Activated B cell treated with CpG ODN at 0.5 μM for 24 hours (primary cell): ENCODE data around the gene AJAP1. TPM values are rescaled to one million over a fixed set of nuclear protein-coding genes. Genes with fewer than 3 reads are reported as not detected.

ENCODE experiments used
- ATAC-seq: fragments of 200-7000 bp; cut with Tn5 transposase; one replicate; pipeline ENCODE4 v1.10.0; 2021; ENCODE audit warnings: low read depth, mild to moderate bottlenecking, moderate library complexity
- CTCF ChIA-PET: fragments of 350-600 bp; sonication (Branson Sonifier 250); formaldehyde crosslinking; loops from one replicate; lab custom pipeline; 2021; ENCODE audit warnings: antibody characterized with exemption; lab: Charles Lee
- POLR2A ChIA-PET: fragments of 350-600 bp; sonication (Branson Sonifier 250); formaldehyde crosslinking; loops from one replicate; lab custom pipeline; 2021; ENCODE audit warnings: antibody characterized with exemption; lab: Charles Lee
- DNase-seq: peaks from one replicate; pipeline ENCODE4 v3.0.0; 2022
- H3K27ac Mint-ChIP-seq: one replicate; pipeline ENCODE4 v1.8.0; 2020; ENCODE audit warnings: mixed read lengths
- H3K27me3 Mint-ChIP-seq: one replicate; pipeline ENCODE4 v1.8.0; 2021; ENCODE audit warnings: mixed read lengths
- H3K36me3 Mint-ChIP-seq: one replicate; pipeline ENCODE4 v1.8.0; 2021; ENCODE audit warnings: low read depth, mixed read lengths
- H3K4me1 Mint-ChIP-seq: one replicate; pipeline ENCODE4 v1.8.0; 2021; ENCODE audit warnings: mixed read lengths
- H3K4me3 Mint-ChIP-seq: one replicate; pipeline ENCODE4 v1.8.0; 2020; ENCODE audit warnings: mild to moderate bottlenecking, mixed read lengths
- H3K9me3 Mint-ChIP-seq: one replicate; pipeline ENCODE4 v1.8.0; 2020; ENCODE audit warnings: mixed read lengths
- CTCF ChIP-seq: fragments of 200-600 bp; IDR thresholded peaks from one replicate; pipeline ENCODE4 v1.8.0; 2022; ENCODE audit warnings: antibody characterized with exemption, mild to moderate bottlenecking
- intact Hi-C: fragments of 100-400 bp; cut with micrococcal nuclease; formaldehyde crosslinking; loops from one replicate; pipeline ENCODE4 v1.15.1; 2024
- total RNA-seq: library from RNA; stranded (reverse); gene quantifications from 2 replicates; pipeline ENCODE4 v1.2.3, GENCODE V29; 2022

The AJAP1 gene
- total RNA-seq, 1 donor from 2014 or later = not detected

GRCh38 chr1:4674676-4675075 is 20.3 kb downstream of the AJAP1 start:
- ATAC-seq (no peak), DNase-seq (no peak)
- Mint-ChIP-seq H3K4me3 (no peak overlapping the region), H3K36me3 (no peaks in the 10 kb centered on the region), H3K27ac (no peak overlapping the region), H3K27me3 (peaks cover 6% of the 10 kb centered on the region), H3K4me1 (no peaks in the 10 kb centered on the region), H3K9me3 (peaks cover 13% of the 10 kb centered on the region)
- POLR2A ChIA-PET = no interaction called here
- CTCF ChIA-PET = no interaction called here
- TF ChIP-seq CTCF = no peak
- intact Hi-C loops = no loop called here

GRCh38 chr1:4675454-4676186 is 21.2 kb downstream of the AJAP1 start:
- ATAC-seq (no peak), DNase-seq (no peak)
- Mint-ChIP-seq H3K36me3 (no peaks in the 10 kb centered on the region), H3K27ac (no peak overlapping the region), H3K4me3 (no peak overlapping the region), H3K9me3 (peaks cover 13% of the 10 kb centered on the region), H3K4me1 (no peaks in the 10 kb centered on the region), H3K27me3 (peaks cover 6% of the 10 kb centered on the region)
- CTCF ChIA-PET = no interaction called here
- POLR2A ChIA-PET = no interaction called here
- TF ChIP-seq CTCF = no peak
- intact Hi-C loops = no loop called here

GRCh38 chr1:4676253-4676652 is 21.8 kb downstream of the AJAP1 start:
- Mint-ChIP-seq H3K27ac (no peak overlapping the region), H3K4me1 (no peaks in the 10 kb centered on the region), H3K4me3 (no peak overlapping the region), H3K36me3 (no peaks in the 10 kb centered on the region), H3K27me3 (peaks cover 6% of the 10 kb centered on the region), H3K9me3 (peaks cover 13% of the 10 kb centered on the region)
- DNase-seq (no peak), ATAC-seq (no peak)
- TF ChIP-seq CTCF = no peak
- ChIA-PET POLR2A (no interaction called here), CTCF (no interaction called here)
- intact Hi-C loops = no loop called here

- intact Hi-C loops = no loop called here
- POLR2A ChIA-PET = no interaction called here
- no peak for TF ChIP-seq CTCF
- Mint-ChIP-seq H3K36me3 (no peaks in the 10 kb centered on the region), H3K4me1 (no peaks in the 10 kb centered on the region), H3K27me3 (peaks cover 4% of the 10 kb centered on the region), H3K9me3 (peaks cover 13% of the 10 kb centered on the region), H3K27ac (no peak overlapping the region), H3K4me3 (no peak overlapping the region)
- DNase-seq (no peak), ATAC-seq (no peak)
- CTCF ChIA-PET = no interaction called here
Measured at GRCh38 chr1:4677608-4678007, 23.2 kb downstream of the AJAP1 start.

- POLR2A ChIA-PET = no interaction called here
- Mint-ChIP-seq H3K4me1 (no peaks in the 10 kb centered on the region), H3K9me3 (peaks cover 13% of the 10 kb centered on the region), H3K36me3 (no peaks in the 10 kb centered on the region), H3K27ac (no peak overlapping the region), H3K4me3 (no peak overlapping the region), H3K27me3 (peaks cover 4% of the 10 kb centered on the region)
- DNase-seq (no peak), ATAC-seq (no peak)
- intact Hi-C loops = no loop called here
- CTCF ChIA-PET = no interaction called here
- no peak for TF ChIP-seq CTCF
Measured at GRCh38 chr1:4678066-4678717, 23.8 kb downstream of the AJAP1 start.
